Measurements from ENCODE around the gene PXDN.

- no peak for TF ChIP-seq GATA2 (IDR thresholded peaks at IDR 0.05; ENCODE audit: low read depth, low read length)
- TF ChIP-seq GATA3 (IDR thresholded peaks at IDR 0.05; ENCODE audit: low read depth, low read length): no peak
Measured at GRCh38 chr2:1633092-1633671, 111.1 kb downstream of the PXDN start.
